Stimulated activated CD8-positive, alpha-beta memory T cell treated with anti-CD3 and anti-CD28 coated beads, Interleukin-15, amount 100 ng/mL, for 48 hours (primary cell): ENCODE measurements around the gene TDRD15.
"Not testable (repeated sequence)": the region's sequence is repeated elsewhere in the genome, so short reads cannot be mapped to it uniquely, and the experiment has no call there.

ENCODE experiments used
- DNase-seq, 2 donors: peaks; one replicate each; pipeline ENCODE4 v3.0.0-alpha.2; 2020; ENCODE audit warnings: low read depth in 2 of 2

Gene TDRD15

DNA sequence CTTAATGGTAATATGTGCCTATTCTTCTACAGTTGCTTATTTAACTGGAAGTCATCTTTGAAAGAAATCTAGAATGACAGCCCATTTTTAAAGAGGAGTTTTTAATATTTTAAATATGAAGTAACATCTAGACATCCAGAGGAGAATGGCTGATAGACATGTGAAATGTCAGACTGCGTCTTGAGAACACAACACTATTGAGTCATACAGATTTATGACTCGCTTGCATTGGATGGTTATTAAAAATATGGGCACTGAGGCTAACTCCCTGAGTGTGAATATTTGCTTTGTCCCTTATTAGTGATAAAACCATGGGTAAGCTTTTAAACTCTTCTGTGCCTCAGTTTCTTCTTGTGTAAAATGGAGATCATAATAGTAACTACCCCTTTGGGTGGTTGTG, 22.9 kb downstream of the TDRD15 start:
- DNase-seq, result no peak

DNA sequence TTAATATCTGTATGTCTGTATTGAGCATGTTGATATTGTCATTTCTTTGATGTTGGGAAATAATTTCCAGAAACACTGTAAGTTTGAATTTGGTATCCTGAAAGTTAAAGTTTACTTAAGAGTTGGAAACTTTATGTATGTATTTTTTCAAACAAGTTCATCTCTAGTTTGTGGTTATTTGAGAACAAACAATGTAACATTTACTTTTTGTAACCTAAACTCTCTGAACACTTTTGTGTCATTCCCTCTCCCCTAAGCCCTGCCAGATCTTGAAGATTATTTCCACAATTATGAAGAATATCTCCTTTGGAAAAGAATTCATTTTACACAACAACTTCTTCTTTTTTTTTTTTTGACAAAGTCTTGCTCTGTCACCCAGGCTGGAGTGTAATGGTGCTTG, 24.9 kb downstream of the TDRD15 start:
- DNase-seq, result no peak

- DNase-seq, result not testable (repeated sequence)
Measured at GRCh38 chr2:21151234-21151633, 27.5 kb downstream of the TDRD15 start.

DNA sequence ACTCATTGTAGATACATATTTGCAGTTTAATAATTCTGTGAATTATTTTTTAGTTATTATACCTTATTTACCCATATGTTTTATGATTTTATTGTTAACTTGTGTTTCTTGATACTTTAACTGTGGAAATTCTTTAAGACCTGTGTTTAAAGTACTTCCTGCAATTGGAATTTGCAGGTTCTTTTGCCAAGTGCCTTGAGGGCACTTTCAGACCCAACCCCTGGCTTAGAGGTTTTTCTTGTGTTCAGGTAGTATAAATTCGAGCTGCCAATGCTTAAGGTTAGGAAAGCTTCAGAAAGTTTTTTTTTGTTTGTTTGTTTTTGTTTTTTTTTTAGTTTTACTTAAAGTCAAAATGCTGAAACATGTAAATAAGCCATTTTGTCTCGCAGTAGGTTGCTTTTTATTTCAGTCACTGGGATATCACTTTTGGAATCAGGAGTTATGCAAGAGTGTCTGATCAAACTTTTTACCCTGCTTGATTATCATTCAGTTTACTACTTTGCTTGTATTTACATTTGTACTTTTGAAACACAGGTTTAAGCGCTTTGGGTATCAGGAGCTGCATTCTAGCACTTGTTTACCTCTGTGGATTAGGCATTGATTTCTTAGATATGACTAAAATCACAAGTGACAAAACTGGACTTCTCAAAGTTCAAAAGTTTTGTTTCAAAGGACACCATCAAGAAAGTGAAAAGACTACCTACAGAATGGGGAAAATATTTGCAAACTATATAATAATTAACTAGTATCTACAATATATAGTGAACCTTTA, 31.8 kb downstream of the TDRD15 start:
- no peak for DNase-seq

DNA sequence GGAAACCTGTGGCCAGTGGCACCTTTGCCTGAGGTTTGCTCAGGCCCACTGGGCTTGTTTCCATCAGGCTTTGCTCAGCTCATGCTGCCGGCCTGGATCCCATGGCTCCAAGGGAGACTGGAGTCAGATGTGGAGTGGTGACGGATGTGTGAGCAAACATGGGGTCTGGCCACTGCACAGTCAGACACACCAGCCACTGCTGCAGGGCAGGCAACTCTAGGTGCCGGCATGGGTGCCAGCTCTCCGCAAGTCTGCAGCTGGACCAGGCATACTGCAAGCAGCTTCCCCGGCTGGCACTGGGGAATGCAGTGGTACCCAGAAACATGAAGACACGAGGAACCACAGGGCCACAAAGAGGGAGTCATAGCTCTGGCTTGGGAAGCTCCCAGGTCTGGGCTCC, 37.4 kb downstream of the TDRD15 start:
- DNase-seq, result no peak

DNA sequence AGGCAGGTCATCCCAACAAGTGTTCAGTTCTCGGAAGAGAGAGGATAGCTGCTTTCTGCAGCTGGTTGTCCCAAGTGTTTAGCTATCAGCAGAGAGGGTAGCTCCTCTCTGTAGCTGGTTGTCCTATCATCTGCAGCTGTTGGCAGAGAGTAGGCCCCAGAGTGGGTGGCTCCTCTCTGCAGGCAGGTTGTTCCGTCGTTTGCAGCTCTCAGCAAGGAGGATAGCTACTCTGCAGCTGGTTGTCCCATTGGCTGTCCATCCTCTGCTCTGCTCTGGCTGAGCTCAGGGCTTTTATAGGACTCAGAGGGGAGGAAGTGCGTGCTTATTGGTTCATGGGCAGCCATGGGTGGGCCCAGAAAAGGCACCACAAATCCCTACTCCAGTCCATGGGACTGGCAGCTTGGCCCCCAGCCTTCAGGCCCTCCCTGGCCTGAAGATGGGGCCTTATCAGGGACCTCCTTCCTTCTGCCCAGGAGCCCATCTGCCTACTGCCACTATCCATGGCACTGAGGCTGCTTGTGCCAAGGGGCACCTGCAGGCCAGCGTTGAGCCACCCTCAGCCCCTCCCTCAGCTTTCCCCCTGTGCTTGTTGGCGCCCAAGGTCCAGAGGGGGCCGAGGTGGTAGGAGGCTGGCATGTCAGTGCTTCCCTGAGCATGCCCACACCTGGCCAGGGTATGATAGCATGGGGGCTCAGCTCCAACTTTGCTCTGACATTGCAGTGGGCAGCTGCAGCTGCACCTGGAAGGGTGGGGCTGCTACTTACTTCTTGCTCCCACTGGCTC, 38.3 kb downstream of the TDRD15 start:
- no peak for DNase-seq

- DNase-seq, result no peak
Measured at GRCh38 chr2:21162615-21162878, 38.8 kb downstream of the TDRD15 start.

DNA sequence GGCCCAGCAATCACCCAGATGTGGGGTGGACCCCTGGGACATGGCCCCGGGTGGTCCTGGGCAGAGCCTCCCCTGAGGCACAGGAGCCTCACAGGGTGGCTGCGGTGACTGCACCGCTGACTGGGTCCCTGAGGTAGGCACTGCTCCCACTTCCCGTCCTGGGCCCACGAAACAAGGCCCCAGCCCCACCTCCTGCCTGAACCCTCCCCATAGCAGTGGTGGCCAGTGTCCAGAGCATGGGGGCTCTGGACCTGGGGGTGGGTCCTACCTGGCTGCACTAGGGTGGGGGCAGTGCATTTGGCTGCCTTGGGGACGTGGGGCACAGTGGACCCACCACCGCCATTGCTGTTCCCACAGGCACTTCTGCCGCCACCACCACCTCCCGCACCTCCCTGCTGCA, 39.4 kb downstream of the TDRD15 start:
- no peak for DNase-seq

DNA sequence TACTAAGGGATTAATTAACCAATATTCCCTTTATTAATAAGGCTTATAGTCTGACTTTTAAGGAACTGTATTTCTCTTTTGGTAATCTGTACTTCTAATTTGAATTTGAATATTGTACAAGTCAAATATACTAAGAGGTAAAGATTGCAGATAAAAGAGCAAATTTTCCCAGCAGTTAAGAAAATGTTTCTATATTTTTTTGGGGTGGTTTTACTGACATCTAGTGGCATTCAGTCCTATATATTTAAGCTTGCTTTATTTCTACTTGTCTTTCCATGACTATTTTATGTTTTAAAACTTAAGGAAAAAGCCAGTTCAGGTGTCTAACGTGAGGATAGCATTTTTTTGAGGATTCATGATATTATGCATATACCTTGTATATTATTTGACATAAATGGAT, 41.6 kb downstream of the TDRD15 start:
- no peak for DNase-seq

- DNase-seq, result no peak
Measured at GRCh38 chr2:21175895-21176646, 52.3 kb downstream of the TDRD15 start.

GRCh38 chr2:21181957-21182356, 58.2 kb downstream of the TDRD15 start:
- DNase-seq, result no peak

DNA sequence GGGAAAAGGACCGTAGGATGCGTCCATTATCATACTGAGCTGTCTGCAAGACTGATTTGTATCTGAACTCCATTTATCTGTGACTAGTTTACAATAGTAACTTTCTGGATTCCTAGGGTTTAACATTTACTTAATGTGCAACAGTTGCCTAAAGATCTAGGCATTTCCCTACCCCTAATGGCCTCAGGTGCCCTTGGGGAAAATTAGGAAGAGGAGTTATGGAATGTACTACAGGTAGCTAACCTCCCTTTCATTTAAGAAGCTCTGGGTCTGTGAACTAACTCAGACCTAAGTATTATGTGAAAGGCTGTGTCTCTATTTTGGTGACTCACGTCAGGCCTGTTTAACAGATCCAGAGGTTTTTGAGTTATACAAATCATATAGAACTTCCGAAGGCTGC, 59.5 kb downstream of the TDRD15 start:
- no peak for DNase-seq

DNA sequence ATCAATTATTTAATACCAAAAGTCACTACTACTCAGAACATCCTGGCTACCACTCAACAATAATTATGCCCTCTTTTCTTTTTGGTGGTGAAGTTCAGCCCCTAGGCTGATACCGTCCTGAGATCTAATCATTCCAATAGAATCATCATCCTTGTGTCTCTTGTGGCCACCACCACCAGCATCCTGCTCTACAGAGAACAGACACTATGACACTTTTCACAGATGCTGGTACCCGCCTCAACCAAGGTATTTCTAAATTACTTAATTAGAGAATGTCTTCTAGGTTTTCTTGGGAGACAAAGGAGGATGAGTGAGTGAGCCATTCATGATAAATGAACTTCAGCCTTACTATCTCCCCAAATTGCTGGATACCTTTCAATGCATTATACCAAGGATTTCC, 60.0 kb downstream of the TDRD15 start:
- no peak for DNase-seq

DNA sequence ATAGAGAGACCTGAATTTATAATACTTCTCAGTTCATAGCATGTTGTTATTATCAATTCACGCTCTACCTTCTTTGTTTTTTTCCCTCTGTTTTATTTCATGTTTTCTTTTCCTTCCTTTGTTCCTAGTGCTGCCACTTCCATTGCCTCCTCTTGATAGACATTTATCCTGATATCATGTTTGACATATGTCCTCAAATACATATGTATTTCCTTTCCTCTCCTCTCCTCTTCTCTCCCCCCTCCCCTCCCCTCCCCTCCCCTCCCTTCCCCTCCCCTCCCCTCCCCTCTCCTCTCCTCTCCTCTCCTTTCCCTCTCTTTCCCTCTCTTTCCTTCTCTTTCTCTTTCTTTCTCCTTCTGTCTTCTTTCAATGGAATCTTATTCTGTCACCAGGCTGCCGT, 67.8 kb downstream of the TDRD15 start:
- DNase-seq, result no peak
